HG02763 (cell line): ENCODE data around the gene COL20A1.
"Not testable (repeated sequence)": the region's sequence is repeated elsewhere in the genome, so short reads cannot be mapped to it uniquely, and the experiment has no call there.

Experiments used
- ATAC-seq: cut with Tn5 transposase; IDR thresholded peaks from one replicate; pipeline ENCODE4 v1.9.1; 2021; ENCODE audit warnings: mild to moderate bottlenecking, moderate library complexity; ENCODE audit not compliant: unreplicated experiment

The COL20A1 gene

DNA sequence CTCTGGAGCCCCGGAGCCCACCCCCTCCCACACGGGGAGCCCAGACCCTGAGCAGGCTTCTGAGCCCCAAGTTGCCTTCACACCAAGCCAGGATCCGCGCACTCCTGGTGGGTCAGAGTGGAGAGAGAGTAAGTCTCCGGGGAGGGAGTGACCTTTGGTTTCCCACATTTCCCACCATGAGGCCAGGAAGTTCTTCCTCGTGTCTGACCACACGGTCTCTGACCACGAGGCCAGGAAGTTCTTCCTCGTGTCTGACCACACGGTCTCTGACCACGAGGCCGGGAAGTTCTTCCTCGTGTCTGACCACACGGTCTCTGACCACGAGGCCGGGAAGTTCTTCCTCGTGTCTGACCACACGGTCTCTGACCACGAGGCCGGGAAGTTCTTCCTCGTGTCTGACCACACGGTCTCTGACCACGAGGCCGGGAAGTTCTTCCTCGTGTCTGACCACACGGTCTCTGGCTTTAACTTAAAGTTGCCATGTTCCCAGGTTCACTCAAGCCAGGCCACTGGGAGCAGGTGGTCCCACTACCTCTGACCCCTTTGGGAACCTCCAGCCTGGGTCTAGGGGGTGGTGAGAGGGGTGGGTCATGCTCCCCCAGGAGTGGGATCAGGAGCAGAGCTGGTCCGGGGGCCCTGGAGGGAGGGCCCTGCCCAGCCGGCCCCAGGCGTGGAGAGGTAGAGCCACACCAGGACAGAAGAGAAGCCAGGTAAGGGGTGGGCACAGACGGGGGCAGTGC lies 13.1 kb downstream of the COL20A1 start:
- ATAC-seq, result not testable (repeated sequence)

DNA sequence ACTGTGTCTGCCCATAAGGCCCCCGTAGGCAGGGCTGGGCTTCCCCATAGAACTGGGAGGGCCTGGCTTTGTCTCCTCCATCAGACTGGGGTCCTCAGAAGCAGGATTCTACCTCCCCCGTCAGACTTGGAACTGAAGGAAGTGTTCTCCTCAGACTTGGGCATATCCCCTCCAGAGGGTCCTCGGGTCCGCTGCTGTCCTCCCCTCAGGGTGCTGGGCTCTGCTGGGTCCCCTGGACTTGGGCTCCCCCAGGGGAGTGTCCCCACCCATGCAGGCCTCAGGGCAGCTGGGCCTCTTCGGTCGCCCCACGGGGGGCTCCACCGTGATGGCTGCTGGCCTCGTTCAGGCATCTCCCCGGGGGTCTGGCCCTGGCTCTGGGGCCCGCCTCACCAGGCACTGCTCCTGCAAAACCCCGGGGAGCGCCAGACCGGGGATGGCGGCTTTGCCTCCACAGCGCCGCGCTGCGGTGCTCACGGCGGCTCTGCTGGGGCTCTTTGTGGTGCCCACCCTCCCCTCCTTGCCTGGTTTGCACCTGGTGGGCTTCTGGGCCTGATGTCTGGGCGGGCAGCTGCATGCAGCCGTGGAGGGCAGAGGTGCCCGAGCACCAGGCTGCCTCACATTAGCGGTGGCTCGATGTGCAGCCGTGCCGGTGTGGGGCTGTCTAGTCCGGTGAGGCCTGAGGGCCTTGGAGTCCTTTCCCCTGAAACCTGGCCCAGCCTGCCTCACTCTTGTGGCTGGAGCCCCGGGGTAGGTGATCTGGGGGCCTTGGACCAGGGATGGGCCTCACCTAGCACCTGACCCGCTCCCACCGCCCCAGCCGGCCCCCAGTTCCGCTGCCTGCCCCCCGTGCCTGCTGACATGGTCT lies 13.9 kb downstream of the COL20A1 start:
- ATAC-seq, result no peak

DNA sequence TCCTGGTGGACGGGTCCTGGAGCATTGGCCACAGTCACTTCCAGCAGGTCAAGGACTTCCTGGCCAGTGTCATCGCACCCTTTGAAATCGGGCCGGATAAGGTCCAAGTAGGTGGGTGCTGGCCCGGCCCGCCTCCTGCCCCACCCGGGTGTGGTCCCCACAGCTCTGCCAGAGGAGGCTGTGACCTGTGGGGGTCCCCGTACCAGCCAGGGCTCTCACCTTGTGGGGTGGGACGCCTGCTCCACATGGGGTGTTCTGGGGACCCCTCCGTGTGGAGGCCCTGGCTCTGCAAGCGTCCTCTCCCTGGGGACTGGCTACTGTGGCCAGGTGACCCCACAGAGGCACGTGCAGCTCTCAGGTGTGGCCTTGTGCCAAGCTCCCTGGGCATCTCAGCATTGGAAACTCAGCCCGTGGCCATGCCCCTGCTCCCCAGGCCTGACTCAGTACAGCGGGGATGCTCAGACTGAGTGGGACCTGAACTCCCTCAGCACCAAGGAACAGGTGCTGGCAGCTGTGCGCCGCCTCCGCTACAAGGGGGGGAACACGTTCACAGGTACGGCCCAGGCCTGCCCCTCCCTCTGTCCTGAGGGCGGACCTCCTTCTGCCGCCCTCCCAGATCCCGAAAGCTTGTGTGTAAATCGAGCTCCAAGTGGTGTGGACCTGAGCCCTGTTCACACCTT lies 14.7 kb downstream of the COL20A1 start:
- no peak for ATAC-seq

DNA sequence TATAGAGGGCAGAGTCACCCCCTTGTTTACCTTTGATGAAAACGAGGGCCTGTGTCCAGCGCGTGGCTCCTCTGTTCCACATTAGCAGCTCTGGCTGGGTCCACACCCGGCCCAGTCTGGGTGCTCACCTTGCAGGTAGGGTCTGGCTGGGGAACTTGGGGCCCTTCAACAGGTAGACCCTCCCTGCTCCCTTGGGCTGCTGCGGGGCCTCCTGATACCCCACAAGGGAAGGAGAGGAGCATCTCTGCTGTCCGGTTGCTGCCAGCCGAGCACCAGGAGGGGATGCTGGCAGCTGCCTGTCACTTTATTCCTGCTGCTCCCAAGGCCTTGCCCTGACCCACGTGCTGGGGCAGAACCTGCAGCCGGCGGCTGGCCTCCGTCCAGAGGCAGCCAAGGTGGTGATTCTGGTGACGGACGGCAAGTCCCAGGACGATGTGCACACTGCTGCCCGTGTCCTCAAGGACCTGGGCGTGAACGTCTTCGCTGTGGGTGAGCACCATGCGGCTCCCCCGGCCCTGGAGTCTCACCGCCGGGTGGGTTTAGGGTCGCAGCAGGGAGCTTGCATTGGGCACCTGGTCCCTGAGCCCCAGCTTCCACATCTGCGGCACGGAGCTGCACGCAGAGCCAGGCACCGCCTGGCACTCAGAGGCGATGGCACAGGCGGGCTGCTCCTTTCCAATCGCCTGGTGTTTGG lies 15.4 kb downstream of the COL20A1 start:
- no peak for ATAC-seq

DNA sequence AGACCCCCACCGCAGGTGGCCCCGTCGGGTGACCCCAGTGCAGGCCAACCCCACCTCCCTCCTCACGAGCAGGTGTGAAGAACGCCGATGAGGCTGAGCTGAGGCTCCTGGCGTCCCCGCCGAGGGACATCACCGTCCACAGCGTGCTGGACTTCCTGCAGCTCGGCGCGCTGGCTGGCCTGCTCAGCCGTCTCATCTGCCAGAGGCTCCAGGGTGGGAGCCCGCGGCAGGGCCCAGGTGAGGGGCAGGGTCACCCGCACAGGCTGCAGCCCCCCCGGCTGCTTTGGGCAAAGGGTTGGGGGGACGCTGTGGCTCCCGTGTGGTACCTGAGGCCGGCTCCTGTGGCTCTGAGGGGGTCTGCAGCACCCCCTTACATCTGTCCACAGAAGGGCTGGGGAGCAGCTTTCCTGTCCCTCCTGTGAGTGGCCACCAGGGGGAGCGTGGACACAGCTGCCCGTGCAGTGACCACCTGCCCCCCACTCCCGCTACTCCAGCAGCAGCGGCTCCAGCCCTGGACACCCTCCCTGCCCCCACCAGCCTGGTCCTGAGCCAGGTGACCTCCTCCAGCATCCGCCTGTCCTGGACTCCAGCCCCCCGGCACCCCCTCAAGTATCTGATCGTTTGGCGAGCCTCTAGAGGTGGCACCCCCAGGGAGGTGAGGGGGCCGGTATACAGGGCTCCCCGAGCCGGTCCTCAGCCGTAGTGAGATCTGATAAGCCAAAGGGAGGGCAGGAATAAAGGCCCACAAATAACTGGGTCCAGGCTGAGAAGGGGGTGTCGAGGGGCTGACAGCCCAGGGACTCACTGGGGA lies 16.5 kb downstream of the COL20A1 start:
- no peak for ATAC-seq

DNA sequence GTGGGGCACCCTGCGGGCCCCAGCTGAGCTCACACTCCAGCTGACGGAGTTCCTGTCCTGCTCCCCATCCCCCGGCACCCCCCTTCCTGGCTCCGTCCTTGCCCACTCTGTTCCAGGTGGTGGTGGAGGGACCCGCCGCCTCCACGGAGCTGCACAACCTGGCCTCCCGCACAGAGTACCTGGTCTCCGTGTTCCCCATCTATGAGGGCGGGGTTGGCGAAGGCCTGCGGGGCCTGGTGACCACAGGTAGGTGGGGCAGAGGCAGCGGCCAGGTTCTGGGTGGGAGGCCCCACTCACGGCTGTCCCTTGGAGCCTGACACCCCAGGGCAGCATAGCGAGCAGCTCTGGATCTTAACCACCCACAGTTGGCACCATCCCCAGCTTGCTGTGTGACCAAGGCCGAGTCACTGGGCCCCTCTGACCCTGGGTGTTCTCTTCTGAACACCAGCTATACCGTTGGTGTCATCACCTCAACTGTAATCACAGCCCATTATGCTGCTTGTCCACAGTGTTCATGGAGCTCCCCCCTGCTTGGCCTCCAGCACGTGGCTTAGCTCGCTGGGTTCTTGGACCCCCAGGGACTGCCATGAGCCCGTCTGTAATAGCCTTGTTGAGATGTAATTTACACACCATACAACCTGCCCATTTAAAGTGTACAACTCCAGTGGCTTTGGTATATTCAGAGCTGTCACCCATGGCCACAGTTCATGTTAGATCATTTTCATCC lies 17.4 kb downstream of the COL20A1 start:
- ATAC-seq, result no peak

DNA sequence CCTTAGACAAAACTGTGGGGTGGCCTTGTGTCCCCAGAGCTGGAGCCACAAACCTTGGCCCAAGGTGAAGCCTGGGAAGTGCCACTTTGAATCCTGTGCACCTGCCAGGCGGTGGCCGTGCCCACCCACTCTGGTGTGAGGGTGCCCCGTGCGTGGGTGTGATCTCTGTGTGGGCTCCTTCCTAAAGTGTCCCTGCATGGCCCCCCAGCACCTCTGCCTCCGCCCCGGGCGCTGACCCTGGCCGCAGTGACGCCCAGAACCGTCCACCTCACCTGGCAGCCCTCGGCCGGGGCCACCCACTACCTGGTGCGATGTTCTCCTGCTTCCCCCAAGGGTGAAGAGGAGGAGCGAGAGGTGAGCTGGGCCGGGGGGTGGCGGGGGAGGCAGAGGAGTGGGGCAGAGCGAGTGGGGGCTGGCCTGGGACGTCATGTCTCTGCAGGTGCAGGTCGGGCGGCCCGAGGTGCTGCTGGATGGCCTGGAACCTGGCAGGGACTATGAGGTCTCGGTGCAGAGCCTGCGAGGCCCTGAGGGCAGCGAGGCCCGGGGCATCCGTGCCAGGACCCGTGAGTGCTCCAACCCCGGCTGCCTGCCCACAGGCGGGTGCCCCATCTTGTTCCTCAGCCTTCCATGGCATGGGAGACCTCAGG lies 18.3 kb downstream of the COL20A1 start:
- no peak for ATAC-seq

DNA sequence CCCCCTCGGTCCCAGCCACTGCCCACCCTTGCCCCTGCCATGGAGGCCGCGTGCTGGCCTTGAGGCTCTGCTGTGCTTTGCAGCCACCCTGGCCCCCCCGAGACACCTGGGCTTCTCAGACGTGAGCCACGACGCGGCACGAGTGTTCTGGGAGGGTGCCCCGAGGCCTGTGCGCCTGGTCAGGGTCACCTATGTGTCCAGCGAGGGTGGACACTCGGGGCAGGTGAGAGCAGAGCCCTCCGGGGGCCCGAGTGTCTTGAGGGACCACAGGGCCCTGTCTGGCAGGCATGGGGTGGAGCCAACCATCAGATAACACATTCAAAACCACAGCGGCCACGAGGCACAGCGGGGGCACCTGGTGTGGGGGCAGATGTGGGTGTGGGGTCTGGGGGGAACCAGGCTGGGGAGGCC lies 18.9 kb downstream of the COL20A1 start:
- ATAC-seq, result no peak

DNA sequence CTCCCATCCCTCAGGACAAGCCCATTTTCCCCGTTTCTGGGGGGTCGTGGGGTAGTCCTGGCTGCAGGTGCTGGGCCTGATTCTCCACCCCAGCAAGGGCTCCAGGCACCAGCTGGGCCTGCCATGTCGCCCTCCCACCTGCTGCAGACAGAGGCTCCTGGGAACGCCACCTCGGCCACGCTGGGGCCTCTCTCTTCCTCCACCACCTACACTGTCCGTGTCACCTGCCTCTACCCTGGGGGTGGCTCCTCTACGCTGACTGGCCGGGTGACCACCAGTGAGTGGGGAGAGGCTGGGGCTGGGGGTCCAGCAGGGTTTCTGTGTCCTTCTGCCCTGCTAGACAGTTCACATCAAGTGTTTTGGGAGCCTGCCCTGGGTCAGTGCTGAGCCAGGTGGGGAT lies 19.3 kb downstream of the COL20A1 start:
- ATAC-seq, result no peak

DNA sequence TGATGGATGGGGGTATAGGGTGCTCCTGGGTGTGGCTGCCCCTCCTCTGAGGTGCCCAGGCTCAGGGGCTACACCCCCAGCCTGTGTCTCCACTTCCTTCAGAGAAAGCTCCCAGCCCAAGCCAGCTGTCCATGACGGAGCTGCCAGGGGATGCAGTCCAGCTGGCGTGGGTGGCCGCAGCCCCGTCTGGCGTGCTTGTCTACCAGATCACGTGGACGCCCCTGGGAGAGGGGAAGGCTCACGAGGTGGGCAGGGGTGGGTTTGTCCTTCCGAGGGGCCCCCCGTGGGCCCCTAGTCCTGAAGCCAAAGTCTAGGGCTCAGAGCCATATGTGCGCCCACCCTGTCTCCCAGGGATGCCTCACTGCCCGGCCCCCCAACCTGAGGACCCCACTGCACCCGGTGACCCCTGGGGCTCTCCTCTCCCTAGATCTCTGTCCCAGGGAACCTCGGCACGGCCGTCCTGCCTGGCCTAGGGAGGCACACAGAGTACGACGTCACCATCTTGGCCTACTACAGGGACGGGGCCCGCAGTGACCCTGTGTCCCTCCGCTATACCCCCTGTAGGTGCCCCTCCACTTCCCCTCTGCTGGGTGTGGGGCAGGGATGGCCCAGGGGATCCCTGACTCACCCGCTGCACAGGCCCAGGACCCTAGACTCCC lies 19.8 kb downstream of the COL20A1 start:
- no peak for ATAC-seq

DNA sequence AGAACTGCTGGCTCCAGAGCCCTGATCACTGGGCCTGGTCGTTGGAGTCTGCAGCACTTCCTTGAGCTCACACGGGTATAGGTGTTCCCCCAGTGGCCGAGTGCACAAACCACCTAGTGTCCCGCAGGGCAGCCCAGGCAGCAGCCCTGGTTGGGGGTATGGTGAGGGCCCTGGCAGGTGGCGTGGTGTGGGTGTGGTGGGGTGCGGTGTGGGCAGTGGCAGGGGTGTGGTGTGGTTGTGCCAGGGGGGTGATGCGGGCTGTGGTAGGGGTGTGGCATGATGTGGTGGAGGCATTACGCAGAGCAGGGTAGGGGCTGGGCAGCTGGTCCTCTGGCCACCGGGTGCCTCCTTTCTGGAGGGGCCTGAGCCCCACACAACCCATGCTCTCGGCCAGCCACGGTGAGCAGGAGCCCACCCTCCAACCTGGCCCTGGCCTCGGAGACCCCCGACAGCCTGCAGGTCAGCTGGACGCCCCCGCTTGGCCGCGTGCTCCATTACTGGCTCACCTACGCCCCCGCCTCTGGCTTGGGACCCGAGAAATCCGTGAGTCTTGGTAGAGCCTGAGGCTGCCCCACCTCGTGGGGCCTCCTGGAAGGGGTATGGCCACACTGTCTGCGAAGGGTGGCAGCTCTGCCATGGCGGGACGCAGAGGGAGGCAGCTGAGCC lies 20.5 kb downstream of the COL20A1 start:
- no peak for ATAC-seq

DNA sequence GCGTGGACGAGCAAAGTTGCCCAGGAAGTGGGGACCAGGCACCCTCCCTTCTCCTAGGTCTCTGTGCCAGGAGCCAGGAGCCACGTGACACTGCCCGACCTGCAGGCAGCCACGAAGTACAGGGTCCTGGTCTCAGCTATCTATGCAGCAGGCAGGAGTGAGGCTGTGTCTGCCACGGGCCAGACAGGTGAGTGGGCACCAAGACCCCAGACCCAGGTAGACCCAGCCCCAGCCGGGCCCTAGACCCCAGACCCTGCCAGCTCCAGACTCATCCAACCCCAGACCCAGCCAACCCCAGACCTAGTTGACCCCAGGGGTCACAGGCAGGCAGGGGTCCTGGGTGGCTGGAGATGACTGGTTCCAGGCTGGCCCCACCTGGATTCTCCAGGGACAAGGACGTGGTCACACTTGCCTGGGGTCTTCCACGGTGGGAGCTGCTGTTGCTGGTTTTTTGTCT lies 21.1 kb downstream of the COL20A1 start:
- ATAC-seq, result no peak

DNA sequence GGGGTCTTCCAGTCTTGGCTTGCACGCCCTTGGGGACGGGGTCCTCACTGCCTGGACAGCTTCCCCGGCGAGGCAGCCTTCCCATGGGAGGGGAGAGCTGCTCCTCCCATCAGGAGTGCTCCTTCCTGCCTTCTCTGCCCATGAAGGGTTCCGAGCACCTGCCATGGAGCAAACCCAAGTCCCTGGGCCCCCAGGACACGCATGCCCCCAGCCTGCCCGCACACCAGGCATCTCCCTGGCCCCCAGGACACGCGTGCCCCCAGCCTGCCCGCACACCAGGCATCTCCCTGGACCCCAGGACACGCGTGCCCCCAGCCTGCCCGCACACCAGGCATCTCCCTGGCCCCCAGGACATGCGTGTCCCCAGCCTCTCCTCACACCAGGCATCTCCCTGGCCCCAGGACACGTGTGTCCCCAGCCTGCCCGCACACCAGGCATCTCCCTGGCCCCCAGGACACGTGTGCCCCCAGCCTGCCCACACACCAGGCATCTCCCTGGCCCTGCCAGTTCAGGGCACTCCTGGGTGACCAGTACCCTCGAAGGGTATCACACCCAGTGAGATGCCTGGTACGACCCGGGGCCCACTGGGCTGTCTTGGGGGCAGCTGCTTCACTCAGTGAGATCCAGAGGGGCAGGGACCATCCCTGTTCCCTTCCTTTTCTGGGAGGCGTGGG lies 21.7 kb downstream of the COL20A1 start:
- no peak for ATAC-seq

DNA sequence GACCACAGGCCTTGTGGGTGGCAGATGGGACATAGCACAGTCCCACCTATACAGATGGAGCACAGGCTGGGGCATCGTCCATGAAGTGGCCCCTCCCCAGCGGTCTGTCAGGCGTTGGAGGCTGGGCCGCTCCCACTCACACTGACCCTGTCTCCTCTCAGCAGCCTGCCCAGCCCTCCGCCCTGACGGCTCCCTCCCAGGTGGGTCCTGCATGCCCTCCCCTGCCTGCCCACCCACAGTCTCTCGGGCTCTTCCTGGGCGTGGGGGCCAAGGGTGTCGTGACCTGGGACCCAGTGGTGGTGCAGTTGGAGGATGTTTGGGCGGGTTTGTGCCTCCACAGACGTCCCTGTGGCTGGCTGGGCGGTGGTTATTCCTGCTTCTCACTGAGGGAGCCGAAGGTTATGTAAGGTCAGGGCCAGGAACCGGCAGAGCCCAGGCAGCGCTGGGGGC lies 22.3 kb downstream of the COL20A1 start:
- ATAC-seq, result no peak

DNA sequence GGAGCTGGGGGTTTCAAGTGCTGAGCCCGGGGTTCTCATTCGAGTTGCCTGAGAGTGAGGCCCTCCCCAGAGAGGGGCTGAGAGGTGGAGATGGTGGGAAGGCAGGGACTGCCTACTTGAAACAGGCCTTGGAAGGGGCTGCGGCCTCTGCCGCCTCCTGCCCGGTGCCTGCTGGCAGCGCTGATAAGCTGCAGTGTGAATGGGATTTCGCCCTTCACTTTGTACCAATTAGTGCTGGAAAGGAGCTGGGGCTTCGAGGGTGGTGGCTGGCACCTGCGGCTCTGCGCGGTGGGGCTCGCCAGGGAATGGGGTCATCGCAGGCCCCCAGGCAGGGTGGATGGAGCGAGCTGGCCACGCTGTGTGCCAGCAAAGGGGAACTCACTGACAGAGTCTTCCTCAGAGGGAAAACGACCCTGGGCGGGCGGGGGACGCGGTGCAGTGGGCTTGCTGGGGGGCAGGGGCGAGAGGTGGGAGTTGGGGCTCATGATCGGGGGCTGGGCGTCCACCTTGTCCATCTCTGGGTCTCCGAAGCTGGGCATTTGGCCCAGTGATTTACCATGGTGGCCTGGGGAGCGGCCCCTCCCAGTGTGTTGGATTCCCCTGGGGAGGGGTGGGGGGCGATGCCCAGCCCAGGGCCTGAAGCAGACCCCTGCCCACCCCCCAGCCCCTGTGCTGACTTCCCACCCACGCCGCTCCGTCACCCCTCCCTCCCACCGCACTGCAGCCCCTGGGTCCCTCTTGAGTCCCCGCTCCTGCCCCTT lies 22.9 kb downstream of the COL20A1 start:
- no peak for ATAC-seq

DNA sequence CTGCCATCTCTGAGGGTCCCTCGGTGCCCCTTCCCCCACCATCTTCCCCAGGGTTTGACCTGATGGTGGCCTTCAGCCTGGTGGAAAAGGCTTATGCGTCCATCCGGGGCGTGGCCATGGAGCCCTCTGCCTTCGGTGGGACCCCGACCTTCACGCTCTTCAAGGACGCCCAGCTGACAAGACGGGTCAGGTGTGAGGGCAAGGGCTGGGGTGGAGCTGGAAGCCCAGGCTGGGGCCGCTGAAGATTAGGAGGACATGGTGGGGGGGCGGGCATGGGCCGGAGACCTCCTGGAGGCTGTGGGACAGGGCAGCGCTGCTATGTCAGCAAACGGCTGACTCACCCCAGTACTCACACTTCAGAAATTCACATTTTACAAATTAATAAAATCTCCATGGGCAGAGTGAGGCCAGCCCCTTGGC lies 23.5 kb downstream of the COL20A1 start:
- no peak for ATAC-seq

DNA sequence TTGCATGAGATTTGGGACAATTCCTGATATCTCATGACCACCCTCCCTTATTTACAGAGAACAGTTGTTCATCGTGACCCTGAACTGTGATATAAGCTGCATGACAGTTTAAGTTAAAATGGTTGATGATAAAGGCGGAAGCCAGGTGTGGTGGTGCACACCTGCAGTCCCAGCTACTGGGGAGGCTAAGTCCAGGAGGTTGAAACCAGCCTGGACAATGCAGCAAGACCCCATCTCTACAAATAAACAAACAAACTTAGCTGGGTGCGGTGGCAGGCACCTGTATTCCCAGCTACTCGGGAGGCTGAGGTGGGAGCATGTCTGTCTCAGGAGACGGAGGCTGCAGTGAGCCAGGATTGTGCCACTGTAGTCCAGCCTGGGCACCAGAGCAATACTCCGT lies 24.1 kb downstream of the COL20A1 start:
- no peak for ATAC-seq
